ENCODE data around the gene TAS2R40.
"Not testable (repeated sequence)": the region's sequence is repeated elsewhere in the genome, so short reads cannot be mapped to it uniquely, and the experiment has no call there.

The TAS2R40 gene

GRCh38 chr7:143252006-143252405 is 30.2 kb downstream of the TAS2R40 start:
- DNase-seq = no peak

- no peak for DNase-seq
Measured at GRCh38 chr7:143255564-143255963, 33.7 kb downstream of the TAS2R40 start.

GRCh38 chr7:143256325-143256724 is 34.5 kb downstream of the TAS2R40 start:
- DNase-seq = no peak

GRCh38 chr7:143256932-143257331 is 35.1 kb downstream of the TAS2R40 start:
- DNase-seq = no peak

GRCh38 chr7:143257501-143257900 is 35.7 kb downstream of the TAS2R40 start:
- no peak for DNase-seq

- no peak for DNase-seq
Measured at GRCh38 chr7:143258831-143259230, 37.0 kb downstream of the TAS2R40 start.

GRCh38 chr7:143259765-143260164 is 37.9 kb downstream of the TAS2R40 start:
- no peak for DNase-seq

- DNase-seq = no peak
Measured at GRCh38 chr7:143261901-143262300, 40.1 kb downstream of the TAS2R40 start.

GRCh38 chr7:143263266-143264195 is 41.7 kb downstream of the TAS2R40 start, which contains the start of gene GSTK1:
GSTK1 (plus strand) TSS chr7:143263441; CDS start chr7:143263514, 73 bp downstream.
- DNase-seq = peak; percentile 69

GRCh38 chr7:143264196-143264568 is 42.3 kb downstream of the TAS2R40 start:
- not testable (repeated sequence) for DNase-seq

- no peak for DNase-seq
Measured at GRCh38 chr7:143265017-143265693, 43.3 kb downstream of the TAS2R40 start.

GRCh38 chr7:143269251-143269650 is 47.4 kb downstream of the TAS2R40 start:
- DNase-seq = no peak

- no peak for DNase-seq
Measured at GRCh38 chr7:143271240-143271639, 49.4 kb downstream of the TAS2R40 start.

Data from activated CD4-positive, alpha-beta T cell treated with anti-CD3 and anti-CD28 coated beads for 1 hour (primary cell).